NCI-H146 treated with DMSO at 0.1 percent for 48 hours (cell line): ENCODE measurements around the gene CLCA1.

Source experiments
- DNase-seq: peaks from one replicate; lab custom pipeline; 2025; ENCODE audit not compliant: unreplicated experiment; lab: John Stamatoyannopoulos, UW

The CLCA1 gene

DNA sequence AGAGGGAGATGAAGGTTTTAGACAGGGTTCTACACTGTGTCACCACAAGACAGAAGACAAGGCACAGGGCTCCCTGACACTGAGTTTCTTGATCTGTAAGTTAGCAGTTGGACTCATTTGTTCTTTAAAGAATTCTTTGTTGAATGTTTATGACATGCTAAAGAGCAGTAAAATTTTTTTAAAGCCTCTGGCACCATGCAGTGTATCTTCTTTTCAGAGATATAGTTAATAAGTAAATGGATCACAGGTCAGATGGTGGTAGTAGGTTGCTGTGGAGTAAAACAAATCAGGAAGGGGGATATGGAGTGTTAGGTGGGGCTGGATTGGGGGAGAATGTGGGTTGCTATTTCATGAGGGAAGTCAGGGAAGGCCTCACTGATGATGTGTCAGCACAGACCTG is 80.1 kb downstream of the CLCA1 start:
- no peak for DNase-seq
